GM19455 (cell line): ENCODE results near the gene CCR5AS.
A peak's percentile ranks its signal among the peaks of the same experiment; 100 is the strongest.

Source experiments
- ATAC-seq: cut with Tn5 transposase; IDR thresholded peaks from one replicate; pipeline ENCODE4 v1.9.1; 2021; ENCODE audit not compliant: unreplicated experiment

Gene CCR5AS

DNA sequence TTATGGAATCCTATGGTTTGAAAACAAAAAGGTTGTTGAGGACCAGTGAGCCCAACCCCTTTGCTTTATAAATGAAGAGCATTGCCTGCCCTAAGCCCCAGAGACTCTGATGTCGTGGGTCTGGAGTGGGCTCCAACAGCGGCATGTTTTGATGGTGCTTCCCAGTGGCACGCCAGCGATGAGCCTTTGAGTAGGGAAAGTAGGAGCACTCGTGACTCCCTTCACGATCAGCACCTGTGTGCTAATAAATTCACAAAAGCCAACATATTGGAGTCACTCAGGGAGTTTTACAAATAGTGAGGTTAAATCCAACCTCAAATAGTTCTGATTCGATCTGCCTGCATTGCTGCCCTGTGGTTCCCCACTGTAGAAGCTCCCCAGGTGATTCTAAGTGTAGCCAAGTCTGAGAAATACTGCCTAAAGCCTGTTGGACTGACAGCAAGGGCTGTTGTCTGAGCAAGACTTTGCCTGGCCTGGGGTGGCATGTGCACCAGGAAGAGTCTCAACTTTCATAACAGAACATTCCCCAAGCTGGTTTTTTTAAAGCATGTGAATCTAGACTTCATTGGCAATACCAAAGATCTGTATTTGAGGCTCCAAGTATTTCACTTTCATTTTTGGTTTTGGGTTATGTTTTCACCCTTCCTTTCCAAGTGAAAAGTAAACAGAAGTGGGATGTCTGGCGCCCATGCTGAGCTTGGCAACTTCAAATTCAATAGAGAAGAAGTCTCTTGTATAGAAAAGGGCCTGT, 26.2 kb downstream of the CCR5AS start:
- ATAC-seq, result no peak

DNA sequence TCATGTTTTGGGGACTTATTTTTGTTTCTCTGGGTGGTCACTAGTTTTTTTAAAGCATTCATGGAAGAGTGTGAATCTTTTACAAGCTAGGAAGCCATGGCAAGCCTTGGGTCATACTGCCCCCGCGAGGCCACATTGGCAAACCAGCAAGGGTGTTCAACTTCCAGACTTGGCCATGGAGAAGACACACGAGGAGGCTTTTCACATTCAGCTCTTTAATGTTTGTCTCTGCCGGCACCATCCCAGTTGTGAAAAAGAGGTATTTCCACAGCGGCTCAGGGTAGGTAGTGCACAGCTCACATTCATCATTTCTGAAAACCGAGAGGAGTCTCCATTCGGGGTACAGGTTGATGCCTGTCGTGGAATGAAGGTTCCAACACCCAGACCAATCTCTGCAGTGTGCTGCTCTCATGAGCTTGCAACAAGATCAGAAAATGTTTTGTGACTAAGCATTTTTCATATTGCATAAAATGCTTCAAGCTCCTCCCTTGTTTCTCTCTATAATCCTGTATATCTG, 28.4 kb downstream of the CCR5AS start:
- no peak for ATAC-seq

DNA sequence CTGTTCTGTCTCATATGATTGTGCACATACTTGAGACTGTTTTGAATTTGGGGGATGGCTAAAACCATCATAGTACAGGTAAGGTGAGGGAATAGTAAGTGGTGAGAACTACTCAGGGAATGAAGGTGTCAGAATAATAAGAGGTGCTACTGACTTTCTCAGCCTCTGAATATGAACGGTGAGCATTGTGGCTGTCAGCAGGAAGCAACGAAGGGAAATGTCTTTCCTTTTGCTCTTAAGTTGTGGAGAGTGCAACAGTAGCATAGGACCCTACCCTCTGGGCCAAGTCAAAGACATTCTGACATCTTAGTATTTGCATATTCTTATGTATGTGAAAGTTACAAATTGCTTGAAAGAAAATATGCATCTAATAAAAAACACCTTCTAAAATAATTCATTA, 31.1 kb downstream of the CCR5AS start:
- ATAC-seq, result no peak

DNA sequence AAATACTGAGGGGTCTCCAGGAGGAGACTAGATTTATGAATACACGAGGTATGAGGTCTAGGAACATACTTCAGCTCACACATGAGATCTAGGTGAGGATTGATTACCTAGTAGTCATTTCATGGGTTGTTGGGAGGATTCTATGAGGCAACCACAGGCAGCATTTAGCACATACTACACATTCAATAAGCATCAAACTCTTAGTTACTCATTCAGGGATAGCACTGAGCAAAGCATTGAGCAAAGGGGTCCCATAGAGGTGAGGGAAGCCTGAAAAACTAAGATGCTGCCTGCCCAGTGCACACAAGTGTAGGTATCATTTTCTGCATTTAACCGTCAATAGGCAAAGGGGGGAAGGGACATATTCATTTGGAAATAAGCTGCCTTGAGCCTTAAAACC, 31.6 kb downstream of the CCR5AS start:
- no peak for ATAC-seq

DNA sequence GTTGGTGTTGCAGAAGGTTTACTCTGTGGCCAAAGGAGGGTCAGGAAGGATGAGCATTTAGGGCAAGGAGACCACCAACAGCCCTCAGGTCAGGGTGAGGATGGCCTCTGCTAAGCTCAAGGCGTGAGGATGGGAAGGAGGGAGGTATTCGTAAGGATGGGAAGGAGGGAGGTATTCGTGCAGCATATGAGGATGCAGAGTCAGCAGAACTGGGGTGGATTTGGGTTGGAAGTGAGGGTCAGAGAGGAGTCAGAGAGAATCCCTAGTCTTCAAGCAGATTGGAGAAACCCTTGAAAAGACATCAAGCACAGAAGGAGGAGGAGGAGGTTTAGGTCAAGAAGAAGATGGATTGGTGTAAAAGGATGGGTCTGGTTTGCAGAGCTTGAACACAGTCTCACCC, 32.1 kb downstream of the CCR5AS start:
- no peak for ATAC-seq

DNA sequence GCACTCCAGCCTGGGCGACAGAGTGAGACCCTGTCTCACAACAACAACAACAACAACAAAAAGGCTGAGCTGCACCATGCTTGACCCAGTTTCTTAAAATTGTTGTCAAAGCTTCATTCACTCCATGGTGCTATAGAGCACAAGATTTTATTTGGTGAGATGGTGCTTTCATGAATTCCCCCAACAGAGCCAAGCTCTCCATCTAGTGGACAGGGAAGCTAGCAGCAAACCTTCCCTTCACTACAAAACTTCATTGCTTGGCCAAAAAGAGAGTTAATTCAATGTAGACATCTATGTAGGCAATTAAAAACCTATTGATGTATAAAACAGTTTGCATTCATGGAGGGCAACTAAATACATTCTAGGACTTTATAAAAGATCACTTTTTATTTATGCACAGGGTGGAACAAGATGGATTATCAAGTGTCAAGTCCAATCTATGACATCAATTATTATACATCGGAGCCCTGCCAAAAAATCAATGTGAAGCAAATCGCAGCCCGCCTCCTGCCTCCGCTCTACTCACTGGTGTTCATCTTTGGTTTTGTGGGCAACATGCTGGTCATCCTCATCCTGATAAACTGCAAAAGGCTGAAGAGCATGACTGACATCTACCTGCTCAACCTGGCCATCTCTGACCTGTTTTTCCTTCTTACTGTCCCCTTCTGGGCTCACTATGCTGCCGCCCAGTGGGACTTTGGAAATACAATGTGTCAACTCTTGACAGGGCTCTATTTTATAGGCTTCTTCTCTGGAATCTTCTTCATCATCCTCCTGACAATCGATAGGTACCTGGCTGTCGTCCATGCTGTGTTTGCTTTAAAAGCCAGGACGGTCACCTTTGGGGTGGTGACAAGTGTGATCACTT, 34.1 kb downstream of the CCR5AS start:
- no peak for ATAC-seq

DNA sequence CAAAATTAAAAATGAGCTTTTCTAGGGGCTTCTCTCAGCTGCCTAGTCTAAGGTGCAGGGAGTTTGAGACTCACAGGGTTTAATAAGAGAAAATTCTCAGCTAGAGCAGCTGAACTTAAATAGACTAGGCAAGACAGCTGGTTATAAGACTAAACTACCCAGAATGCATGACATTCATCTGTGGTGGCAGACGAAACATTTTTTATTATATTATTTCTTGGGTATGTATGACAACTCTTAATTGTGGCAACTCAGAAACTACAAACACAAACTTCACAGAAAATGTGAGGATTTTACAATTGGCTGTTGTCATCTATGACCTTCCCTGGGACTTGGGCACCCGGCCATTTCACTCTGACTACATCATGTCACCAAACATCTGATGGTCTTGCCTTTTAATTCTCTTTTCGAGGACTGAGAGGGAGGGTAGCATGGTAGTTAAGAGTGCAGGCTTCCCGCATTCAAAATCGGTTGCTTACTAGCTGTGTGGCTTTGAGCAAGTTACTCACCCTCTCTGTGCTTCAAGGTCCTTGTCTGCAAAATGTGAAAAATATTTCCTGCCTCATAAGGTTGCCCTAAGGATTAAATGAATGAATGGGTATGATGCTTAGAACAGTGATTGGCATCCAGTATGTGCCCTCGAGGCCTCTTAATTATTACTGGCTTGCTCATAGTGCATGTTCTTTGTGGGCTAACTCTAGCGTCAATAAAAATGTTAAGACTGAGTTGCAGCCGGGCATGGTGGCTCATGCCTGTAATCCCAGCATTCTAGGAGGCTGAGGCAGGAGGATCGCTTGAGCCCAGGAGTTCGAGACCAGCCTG, 35.1 kb downstream of the CCR5AS start:
- no peak for ATAC-seq

DNA sequence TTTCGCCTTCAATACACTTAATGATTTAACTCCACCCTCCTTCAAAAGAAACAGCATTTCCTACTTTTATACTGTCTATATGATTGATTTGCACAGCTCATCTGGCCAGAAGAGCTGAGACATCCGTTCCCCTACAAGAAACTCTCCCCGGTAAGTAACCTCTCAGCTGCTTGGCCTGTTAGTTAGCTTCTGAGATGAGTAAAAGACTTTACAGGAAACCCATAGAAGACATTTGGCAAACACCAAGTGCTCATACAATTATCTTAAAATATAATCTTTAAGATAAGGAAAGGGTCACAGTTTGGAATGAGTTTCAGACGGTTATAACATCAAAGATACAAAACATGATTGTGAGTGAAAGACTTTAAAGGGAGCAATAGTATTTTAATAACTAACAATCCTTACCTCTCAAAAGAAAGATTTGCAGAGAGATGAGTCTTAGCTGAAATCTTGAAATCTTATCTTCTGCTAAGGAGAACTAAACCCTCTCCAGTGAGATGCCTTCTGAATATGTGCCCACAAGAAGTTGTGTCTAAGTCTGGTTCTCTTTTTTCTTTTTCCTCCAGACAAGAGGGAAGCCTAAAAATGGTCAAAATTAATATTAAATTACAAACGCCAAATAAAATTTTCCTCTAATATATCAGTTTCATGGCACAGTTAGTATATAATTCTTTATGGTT, 35.9 kb downstream of the CCR5AS start, which contains the start of gene CCR5:
TSS of gene CCR5 (plus strand) at position 108 of the 680 bp plus-strand sequence. CDS start 1,957 bp downstream, outside the sequence.
- no peak for ATAC-seq

DNA sequence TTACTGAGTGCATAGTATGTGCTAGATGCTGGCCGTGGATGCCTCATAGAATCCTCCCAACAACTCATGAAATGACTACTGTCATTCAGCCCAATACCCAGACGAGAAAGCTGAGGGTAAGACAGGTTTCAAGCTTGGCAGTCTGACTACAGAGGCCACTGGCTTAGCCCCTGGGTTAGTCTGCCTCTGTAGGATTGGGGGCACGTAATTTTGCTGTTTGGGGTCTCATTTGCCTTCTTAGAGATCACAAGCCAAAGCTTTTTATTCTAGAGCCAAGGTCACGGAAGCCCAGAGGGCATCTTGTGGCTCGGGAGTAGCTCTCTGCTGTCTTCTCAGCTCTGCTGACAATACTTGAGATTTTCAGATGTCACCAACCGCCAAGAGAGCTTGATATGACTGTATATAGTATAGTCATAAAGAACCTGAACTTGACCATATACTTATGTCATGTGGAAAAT, 37.2 kb downstream of the CCR5AS start:
- ATAC-seq, result peak; percentile 60

DNA sequence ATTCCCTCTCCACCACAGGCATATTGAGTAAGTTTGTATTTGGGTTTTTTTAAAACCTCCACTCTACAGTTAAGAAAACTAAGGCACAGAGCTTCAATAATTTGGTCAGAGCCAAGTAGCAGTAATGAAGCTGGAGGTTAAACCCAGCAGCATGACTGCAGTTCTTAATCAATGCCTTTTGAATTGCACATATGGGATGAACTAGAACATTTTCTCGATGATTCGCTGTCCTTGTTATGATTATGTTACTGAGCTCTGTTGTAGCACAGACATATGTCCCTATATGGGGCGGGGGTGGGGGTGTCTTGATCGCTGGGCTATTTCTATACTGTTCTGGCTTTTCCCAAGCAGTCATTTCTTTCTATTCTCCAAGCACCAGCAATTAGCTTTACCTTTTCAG, 37.7 kb downstream of the CCR5AS start:
- no peak for ATAC-seq

DNA sequence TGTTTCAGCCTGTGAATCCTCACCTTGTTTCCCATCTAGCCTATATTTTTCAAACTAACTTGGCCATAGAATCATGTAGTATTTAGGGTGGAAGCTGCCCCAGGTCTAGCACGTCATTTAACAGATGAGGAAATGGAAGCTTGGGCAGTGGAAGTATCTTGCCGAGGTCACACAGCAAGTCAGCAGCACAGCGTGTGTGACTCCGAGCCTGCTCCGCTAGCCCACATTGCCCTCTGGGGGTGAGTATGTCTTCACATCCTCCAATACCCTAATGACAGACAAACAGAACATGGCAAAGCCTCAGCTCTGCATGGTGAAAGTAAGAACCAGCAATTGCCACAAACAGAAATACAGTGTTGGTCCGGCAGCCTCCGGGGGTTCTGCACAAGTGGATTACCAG, 38.3 kb downstream of the CCR5AS start:
- peak; percentile 52 for ATAC-seq

DNA sequence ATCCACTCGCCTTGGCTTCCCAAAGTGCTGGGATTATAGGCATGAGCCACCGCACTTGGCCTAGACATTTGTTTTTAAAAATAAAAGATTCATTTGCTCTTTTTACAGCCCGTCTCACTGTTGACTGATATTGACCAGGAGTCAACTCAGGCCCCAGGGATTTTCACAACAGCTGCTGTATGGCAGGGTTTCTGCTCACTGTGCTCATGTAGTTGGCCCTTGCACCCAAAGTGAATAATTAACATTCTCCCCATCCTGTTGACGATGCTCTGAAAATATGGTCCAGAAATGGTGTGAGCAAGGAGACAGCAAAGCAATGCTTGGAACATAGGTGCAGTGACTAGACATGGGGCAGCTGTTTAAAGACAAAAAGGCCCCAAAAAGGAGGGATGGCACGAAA, 39.1 kb downstream of the CCR5AS start:
- no peak for ATAC-seq

DNA sequence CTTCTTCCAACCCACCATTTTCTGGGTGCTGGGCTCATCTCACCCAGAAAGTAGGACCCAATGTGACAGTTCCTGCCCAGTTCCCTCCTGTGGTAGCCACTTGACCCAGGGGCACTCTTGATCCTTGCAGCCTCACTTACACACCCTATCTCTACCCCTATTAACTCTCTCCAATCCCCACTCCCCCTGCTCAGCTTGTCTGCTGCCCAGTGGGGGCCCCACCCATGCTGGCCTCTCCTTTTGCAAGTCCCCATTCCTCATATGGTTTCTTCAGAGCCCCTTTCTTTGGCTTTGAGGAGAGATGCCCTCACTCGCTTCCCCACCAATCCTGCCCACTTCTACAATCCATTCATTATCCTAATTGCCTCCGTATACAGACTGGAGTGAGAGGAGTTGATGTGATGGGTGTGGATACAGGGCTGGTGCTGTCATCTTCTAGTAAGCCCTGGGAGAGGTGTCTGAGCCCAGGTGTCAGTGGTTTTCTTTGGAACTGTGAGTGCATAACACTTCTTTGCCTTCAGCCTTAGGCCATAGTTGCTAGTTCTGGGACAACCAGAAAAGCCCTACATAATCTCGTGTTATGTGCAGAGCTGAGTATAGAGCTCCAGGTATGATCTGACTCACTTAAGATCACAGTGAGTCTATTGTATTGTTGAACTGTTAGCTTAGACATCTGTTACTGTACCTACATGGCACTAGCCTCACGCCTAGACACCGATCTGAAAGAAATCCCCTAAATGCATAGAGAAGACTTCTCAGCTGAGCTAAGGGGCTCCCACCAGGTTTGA, 40.9 kb downstream of the CCR5AS start:
- ATAC-seq, result no peak

DNA sequence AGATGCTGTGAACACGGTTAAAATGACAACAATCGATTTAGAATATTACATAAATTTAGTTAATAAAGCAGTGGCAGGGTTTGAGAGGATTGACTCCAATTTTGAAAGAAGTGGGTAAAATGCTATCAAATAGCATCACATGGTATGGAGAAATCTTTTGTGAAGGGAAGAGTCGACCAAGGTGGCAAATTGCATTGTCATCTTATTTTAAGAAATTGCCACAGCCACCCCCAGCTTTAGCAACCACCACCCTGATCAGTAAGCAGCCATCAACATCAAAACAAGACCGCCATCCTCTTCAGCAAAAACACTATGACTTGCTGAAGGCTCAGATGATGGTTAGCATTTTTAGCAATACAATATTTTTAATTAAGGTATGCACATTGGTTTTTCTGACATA, 41.8 kb downstream of the CCR5AS start:
- ATAC-seq, result no peak

DNA sequence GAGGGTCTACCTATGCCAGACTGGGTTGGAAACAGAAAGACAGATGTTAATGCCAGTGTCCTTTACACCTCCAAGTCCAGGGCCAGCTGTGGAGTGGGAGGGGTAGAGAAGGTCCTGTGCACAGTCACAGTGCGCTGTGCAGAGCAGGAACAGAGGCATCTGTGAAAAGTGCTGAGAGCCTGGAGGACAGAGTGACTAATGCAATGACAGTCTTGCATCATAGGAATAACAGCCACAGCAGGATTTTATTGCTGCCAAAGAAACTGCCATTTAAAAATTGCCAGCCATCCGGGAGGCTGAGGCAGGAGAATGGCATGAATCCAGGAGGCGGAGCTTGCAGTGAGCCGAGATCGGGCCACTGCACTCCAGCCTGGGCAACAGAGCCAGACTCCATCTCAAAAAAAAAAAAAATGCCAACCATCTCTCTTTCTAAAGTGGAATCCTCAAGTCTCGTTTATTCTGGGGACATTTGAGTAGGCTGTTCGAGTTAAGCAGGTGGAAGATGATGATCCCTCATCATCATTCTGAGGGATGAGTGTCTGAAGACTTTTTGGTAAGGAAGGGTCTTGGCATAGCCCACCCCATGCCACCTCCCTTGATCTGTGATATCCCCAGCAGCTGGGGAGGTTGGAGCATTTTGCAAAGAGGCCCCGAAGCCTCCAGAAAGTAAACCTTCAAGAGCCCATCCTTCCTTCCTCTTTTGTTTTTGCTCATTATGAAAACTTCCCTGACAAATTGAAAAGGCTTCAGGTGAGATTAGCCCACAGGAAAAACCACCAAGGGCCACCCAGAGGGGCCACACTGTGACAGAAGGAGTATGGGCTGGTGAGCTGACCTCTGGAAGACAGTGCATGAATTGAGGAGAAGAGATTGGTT, 45.2 kb downstream of the CCR5AS start:
- no peak for ATAC-seq

DNA sequence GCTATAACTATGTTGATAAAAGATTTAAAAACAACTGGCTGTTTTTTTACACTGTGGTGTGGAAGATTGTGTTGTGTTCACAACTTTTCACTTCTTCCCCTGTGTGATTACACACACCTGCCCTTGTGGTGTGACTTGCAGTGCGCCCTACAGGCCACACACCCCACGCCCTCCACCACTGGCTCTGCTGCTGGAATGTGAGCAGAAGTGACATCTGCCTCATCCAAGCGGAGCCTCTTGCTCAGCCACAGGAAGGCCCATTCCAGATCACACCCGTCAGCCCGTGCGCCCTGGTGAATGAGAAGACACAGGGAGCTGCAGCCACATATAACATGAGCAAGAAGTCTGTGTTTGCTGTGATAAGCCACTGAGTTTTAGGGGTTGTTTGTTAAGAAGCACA, 46.0 kb downstream of the CCR5AS start:
- ATAC-seq, result no peak

DNA sequence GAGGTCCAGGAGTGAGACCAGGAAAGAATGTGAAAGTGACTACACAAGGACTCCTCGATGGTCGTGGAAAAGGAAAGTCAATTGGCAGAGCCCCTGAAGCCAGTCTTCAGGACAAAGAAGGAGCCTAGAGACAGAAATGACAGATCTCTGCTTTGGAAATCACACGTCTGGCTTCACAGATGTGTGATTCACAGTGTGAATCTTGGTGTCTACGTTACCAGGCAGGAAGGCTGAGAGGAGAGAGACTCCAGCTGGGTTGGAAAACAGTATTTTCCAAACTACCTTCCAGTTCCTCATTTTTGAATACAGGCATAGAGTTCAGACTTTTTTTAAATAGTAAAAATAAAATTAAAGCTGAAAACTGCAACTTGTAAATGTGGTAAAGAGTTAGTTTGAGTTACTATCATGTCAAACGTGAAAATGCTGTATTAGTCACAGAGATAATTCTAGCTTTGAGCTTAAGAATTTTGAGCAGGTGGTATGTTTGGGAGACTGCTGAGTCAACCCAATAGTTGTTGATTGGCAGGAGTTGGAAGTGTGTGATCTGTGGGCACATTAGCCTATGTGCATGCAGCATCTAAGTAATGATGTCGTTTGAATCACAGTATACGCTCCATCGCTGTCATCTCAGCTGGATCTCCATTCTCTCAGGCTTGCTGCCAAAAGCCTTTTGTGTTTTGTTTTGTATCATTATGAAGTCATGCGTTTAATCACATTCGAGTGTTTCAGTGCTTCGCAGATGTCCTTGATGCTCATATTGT, 47.0 kb downstream of the CCR5AS start:
- no peak for ATAC-seq

DNA sequence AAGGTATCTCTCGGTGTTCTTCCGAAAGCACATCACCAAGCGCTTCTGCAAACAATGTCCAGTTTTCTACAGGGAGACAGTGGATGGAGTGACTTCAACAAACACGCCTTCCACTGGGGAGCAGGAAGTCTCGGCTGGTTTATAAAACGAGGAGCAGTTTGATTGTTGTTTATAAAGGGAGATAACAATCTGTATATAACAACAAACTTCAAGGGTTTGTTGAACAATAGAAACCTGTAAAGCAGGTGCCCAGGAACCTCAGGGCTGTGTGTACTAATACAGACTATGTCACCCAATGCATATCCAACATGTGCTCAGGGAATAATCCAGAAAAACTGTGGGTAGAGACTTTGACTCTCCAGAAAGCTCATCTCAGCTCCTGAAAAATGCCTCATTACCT, 48.4 kb downstream of the CCR5AS start:
- no peak for ATAC-seq
